Femur (tissue), 1 donor: ENCODE data around the gene ALX3.
A peak's percentile ranks its signal among the peaks of the same experiment; 100 is the strongest.
"Not testable (repeated sequence)": the region's sequence is repeated elsewhere in the genome, so short reads cannot be mapped to it uniquely, and the experiment has no call there.

Source experiments
- DNase-seq: peaks from one replicate; pipeline ENCODE4 v3.0.0-alpha.2; 2017

ALX3 gene

GRCh38 chr1:110088739-110089316 is 18.4 kb upstream of the ALX3 start:
- no peak for DNase-seq

- DNase-seq: no peak
Measured at GRCh38 chr1:110087812-110088738, 17.6 kb upstream of the ALX3 start.

- DNase-seq: no peak
Measured at GRCh38 chr1:110086961-110087360, 16.5 kb upstream of the ALX3 start.

GRCh38 chr1:110085671-110086070 is 15.2 kb upstream of the ALX3 start:
- DNase-seq: no peak

GRCh38 chr1:110084227-110085078 is 14.0 kb upstream of the ALX3 start:
- DNase-seq: peak; percentile 52

GRCh38 chr1:110083866-110084226 is 13.4 kb upstream of the ALX3 start:
- DNase-seq: no peak

- DNase-seq: no peak
Measured at GRCh38 chr1:110083061-110083865, 12.8 kb upstream of the ALX3 start.

GRCh38 chr1:110082477-110082876 is 12.0 kb upstream of the ALX3 start:
- DNase-seq: no peak

GRCh38 chr1:110081061-110081460 is 10.6 kb upstream of the ALX3 start:
- DNase-seq: no peak

GRCh38 chr1:110079995-110080394 is 9.5 kb upstream of the ALX3 start:
- not testable (repeated sequence) for DNase-seq

- no peak for DNase-seq
Measured at GRCh38 chr1:110076789-110077500, 6.5 kb upstream of the ALX3 start.

GRCh38 chr1:110074166-110074565 is 3.7 kb upstream of the ALX3 start:
- no peak for DNase-seq

GRCh38 chr1:110070282-110070669 is 196 bp downstream of the ALX3 start:
- DNase-seq: no peak

- DNase-seq: no peak
Measured at GRCh38 chr1:110069404-110070281, 829 bp downstream of the ALX3 start.

- DNase-seq: no peak
Measured at GRCh38 chr1:110068646-110069403, 1.6 kb downstream of the ALX3 start.

- no peak for DNase-seq
Measured at GRCh38 chr1:110067893-110068645, 2.4 kb downstream of the ALX3 start.

GRCh38 chr1:110067479-110067892 is 3.0 kb downstream of the ALX3 start:
- DNase-seq: no peak

GRCh38 chr1:110065841-110066240 is 4.6 kb downstream of the ALX3 start:
- DNase-seq: no peak
